ENCODE data around the gene SLC15A3. TPM values are rescaled to one million over a fixed set of nuclear protein-coding genes. Genes with fewer than 3 reads are reported as not detected.
A peak's percentile ranks its signal among the peaks of the same experiment; 100 is the strongest.
"Not testable (repeated sequence)": the region's sequence is repeated elsewhere in the genome, so short reads cannot be mapped to it uniquely, and the experiment has no call there.

SLC15A3 gene
- total RNA-seq, 2 experiments from 2014 or later: 3.9 to 4.7 TPM

DNA sequence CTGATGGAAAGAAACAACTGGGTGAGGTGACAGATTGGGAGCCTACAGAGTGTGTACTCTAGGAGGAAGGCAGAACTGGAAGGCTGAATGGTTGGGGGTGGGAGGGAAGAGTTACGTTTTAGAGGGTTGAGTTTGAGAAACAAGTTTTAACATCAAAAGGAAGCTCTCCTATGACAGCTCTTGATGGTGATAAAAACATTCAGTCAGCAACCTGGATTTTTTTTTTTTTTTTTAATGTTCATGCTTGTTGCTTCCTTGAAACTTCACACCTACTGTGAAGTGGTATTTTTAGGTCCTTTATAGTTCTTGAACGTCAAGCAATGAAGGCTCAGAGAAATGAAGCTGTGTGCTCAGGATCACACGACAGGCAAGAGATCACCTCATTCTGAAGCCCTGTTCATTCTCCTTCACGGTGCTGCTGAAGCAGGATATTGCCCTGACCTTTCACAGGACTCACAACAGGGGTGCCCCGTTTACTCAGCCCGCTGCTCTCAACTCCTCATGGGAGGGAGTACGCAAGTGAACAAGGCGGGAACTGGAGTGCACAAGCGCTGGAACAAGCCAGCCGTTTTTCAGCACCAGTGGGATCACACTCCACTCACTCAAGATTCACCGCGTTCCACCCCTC lies 39.6 kb downstream of the SLC15A3 start:
- Mint-ChIP-seq H3K4me3 (peak overlapping the region; percentile 90), H3K4me1 (ENCODE audit: low read depth) (peaks cover 62% of the 10 kb centered on the region), H3K27me3 (no peaks in the 10 kb centered on the region), H3K9me3 (no peaks in the 10 kb centered on the region), H3K27ac (peak overlapping the region; percentile 97), H3K36me3 (ENCODE audit: low read depth) (peaks cover 14% of the 10 kb centered on the region)
- ChIA-PET CTCF (interaction anchor here (1.0 to 7.4 kb wide), 6 partner anchors 10 to 218 kb away, joined by 3 to 88 read pairs (median 4); partner anchors contain the start of gene PRPF19), POLR2A (interaction anchor here (0.5 to 2.0 kb wide), 8 partner anchors 8 to 956 kb away, joined by 3 to 6 read pairs (median 3); no protein-coding TSS in a partner anchor)
- ATAC-seq: peak; percentile 20
- peak; percentile 61 for DNase-seq
- intact Hi-C loops (cut with micrococcal nuclease): no loop called here
- TF ChIP-seq, protein P1, sequence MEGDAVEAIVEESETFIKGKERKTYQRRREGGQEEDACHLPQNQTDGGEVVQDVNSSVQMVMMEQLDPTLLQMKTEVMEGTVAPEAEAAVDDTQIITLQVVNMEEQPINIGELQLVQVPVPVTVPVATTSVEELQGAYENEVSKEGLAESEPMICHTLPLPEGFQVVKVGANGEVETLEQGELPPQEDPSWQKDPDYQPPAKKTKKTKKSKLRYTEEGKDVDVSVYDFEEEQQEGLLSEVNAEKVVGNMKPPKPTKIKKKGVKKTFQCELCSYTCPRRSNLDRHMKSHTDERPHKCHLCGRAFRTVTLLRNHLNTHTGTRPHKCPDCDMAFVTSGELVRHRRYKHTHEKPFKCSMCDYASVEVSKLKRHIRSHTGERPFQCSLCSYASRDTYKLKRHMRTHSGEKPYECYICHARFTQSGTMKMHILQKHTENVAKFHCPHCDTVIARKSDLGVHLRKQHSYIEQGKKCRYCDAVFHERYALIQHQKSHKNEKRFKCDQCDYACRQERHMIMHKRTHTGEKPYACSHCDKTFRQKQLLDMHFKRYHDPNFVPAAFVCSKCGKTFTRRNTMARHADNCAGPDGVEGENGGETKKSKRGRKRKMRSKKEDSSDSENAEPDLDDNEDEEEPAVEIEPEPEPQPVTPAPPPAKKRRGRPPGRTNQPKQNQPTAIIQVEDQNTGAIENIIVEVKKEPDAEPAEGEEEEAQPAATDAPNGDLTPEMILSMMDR (IDR thresholded peaks at IDR 0.05): no peak

DNA sequence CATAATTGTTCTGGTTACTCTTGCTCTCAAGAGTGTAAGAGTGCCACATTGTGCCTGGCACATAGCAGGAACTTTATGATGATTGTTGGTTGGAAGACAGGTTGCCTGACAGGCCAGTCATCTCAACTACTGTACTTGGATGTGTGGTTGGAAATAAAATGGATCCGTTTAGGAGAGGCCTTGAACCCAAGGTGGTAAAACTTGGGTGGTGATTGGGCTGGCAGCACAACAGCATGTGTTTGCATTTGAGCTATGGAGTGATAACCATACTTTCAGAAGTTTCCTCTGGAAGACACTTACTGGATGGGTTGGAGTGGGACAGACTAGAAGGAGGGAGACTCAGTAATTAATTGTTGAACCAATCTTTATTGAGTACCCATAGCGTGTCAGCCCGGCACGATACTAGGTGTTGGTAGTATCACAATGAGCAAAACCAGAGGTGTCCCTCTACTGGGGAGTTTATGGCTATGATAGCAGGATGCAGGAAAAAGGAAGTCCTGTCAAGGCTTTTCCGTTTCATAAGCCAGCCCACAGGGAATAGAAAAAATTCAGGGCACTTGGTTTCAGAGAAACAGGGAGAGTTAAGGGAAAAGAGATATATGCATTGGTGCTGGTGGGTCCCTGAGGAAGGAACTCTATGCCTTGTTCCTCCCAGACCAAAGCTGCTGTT lies 41.1 kb downstream of the SLC15A3 start:
- Mint-ChIP-seq H3K4me1 (ENCODE audit: low read depth) (peaks cover 56% of the 10 kb centered on the region), H3K36me3 (ENCODE audit: low read depth) (peaks cover 5% of the 10 kb centered on the region), H3K27ac (no peak overlapping the region), H3K9me3 (no peaks in the 10 kb centered on the region), H3K27me3 (no peaks in the 10 kb centered on the region), H3K4me3 (no peak overlapping the region)
- ATAC-seq (no peak), DNase-seq (no peak)
- TF ChIP-seq, protein P1 (IDR thresholded peaks at IDR 0.05): no peak
- CTCF ChIA-PET: interaction anchor here (7.4 kb wide), 1 partner anchor 8 kb away, joined by 88 read pairs; the partner anchor contains the start of gene PRPF19
- POLR2A ChIA-PET: interaction anchor here (1.0 kb wide), 1 partner anchor 75 kb away, joined by 3 read pairs; no protein-coding TSS in a partner anchor
- intact Hi-C loops (cut with micrococcal nuclease): no loop called here

DNA sequence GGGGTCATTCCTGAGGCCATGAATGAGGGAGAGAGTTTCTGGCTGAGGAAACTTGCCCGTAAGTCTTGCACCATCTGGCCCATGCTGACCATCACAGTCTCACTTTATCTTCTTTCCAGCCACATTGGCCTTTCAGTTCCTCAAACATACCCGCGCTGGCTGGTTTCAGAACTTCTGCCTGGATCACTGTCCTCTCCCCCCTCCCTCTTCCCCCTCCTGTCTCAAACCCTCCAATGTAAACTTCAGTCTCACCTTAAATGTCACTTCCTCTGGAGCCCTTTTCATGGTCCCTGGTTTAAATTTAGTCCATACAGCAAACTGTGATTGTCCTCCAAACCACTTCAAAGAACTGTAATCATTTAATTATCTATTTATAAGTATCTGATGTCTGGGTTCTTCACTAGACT lies 41.7 kb downstream of the SLC15A3 start:
- Mint-ChIP-seq H3K27ac (peak overlapping the region; percentile 16), H3K36me3 (ENCODE audit: low read depth) (peaks cover 7% of the 10 kb centered on the region), H3K9me3 (no peaks in the 10 kb centered on the region), H3K4me1 (ENCODE audit: low read depth) (peaks cover 51% of the 10 kb centered on the region), H3K27me3 (no peaks in the 10 kb centered on the region), H3K4me3 (no peak overlapping the region)
- ChIA-PET CTCF (interaction anchor here (7.4 kb wide), 1 partner anchor 8 kb away, joined by 88 read pairs; the partner anchor contains the start of gene PRPF19), POLR2A (no interaction called here)
- intact Hi-C loops (cut with micrococcal nuclease): no loop called here
- DNase-seq (no peak), ATAC-seq (no peak)
- TF ChIP-seq, protein P1 (IDR thresholded peaks at IDR 0.05): no peak

- H3K27me3 Mint-ChIP-seq; DNase-seq; H3K9me3 Mint-ChIP-seq; intact Hi-C loops (cut with micrococcal nuclease); H3K27ac Mint-ChIP-seq; POLR2A ChIA-PET; ATAC-seq; CTCF ChIA-PET; H3K36me3 Mint-ChIP-seq (ENCODE audit: low read depth); H3K4me3 Mint-ChIP-seq: not testable (repeated sequence)
- peaks cover 56% of the 10 kb centered on the region for H3K4me1 Mint-ChIP-seq (ENCODE audit: low read depth)
Measured at GRCh38 chr11:60909680-60910280, 42.2 kb downstream of the SLC15A3 start.

- TF ChIP-seq, protein P1 (IDR thresholded peaks at IDR 0.05): no peak
- no peak overlapping the region for H3K27ac Mint-ChIP-seq
- DNase-seq (no peak), ATAC-seq (no peak)
- H3K4me3 Mint-ChIP-seq: no peak overlapping the region
- CTCF ChIA-PET: interaction anchor here (1.6 kb wide), 1 partner anchor 279 kb away, joined by 8 read pairs; no protein-coding TSS in a partner anchor
- POLR2A ChIA-PET: no interaction called here
- no peaks in the 10 kb centered on the region for H3K27me3 Mint-ChIP-seq
- no peaks in the 10 kb centered on the region for H3K9me3 Mint-ChIP-seq
- intact Hi-C loops (cut with micrococcal nuclease): no loop called here
- peaks cover 15% of the 10 kb centered on the region for H3K36me3 Mint-ChIP-seq (ENCODE audit: low read depth)
- peaks cover 66% of the 10 kb centered on the region for H3K4me1 Mint-ChIP-seq (ENCODE audit: low read depth)
Measured at GRCh38 chr11:60908803-60909202, 43.2 kb downstream of the SLC15A3 start.
